OCI-LY1 (cell line): ENCODE results near the gene DCTN4.

Source experiments
- H2AFZ ChIP-seq: fragments of 200-600 bp; sonication (generic), shearing (Covaris generic); 2 replicates; pipeline ENCODE4 v1.6.0; 2014; ENCODE audit warnings: antibody characterized with exemption, mild to moderate bottlenecking, low read length
- H3F3A ChIP-seq: fragments of 200-600 bp; sonication (generic), shearing (Covaris generic); 2 replicates; pipeline ENCODE4 v1.6.0; 2014; ENCODE audit warnings: mild to moderate bottlenecking, antibody characterized with exemption, low read length, moderate library complexity; ENCODE audit not compliant: insufficient read depth
- H3K27ac ChIP-seq: fragments of 200-600 bp; sonication (generic); 2 replicates; pipeline ENCODE4 v1.5.1; 2014; ENCODE audit warnings: low read length, mixed run types, mild to moderate bottlenecking, low read depth; ENCODE audit not compliant: poor library complexity, severe bottlenecking
- H3K27me3 ChIP-seq: fragments of 200-600 bp; sonication (generic); 2 replicates; pipeline ENCODE4 v1.6.0; 2014; ENCODE audit warnings: antibody characterized with exemption, mild to moderate bottlenecking, low read length, moderate library complexity; ENCODE audit not compliant: insufficient read depth
- H3K36me3 ChIP-seq: fragments of 200-600 bp; sonication (generic); 2 replicates; pipeline ENCODE4 v1.6.1; 2014; ENCODE audit warnings: mild to moderate bottlenecking, antibody characterized with exemption, low read length, moderate library complexity, mixed read lengths; ENCODE audit not compliant: insufficient read depth
- H3K4me1 ChIP-seq: fragments of 200-600 bp; sonication (generic); 2 replicates; pipeline ENCODE4 v1.5.1; 2014; ENCODE audit warnings: mild to moderate bottlenecking, low read length, moderate library complexity; ENCODE audit not compliant: insufficient read depth, severe bottlenecking
- H3K4me2 ChIP-seq: fragments of 200-600 bp; sonication (generic), shearing (Covaris generic); 2 replicates; pipeline ENCODE4 v1.6.1; 2014; ENCODE audit warnings: low read length
- H3K4me3 ChIP-seq: fragments of 200-600 bp; sonication (generic); 2 replicates; pipeline ENCODE4 v1.5.1; 2014; ENCODE audit warnings: low read length, low read depth, mild to moderate bottlenecking, mixed read lengths; ENCODE audit not compliant: poor library complexity, severe bottlenecking
- H3K79me2 ChIP-seq: fragments of 200-600 bp; shearing (Covaris generic); 2 replicates; pipeline ENCODE4 v1.6.1; 2016; ENCODE audit warnings: mixed run types, low read length, mixed read lengths; ENCODE audit not compliant: insufficient read depth
- H3K9ac ChIP-seq: fragments of 200-600 bp; sonication (generic), shearing (Covaris generic); 2 replicates; pipeline ENCODE4 v1.6.1; 2014; ENCODE audit warnings: mild to moderate bottlenecking, low read length, mixed read lengths
- H3K9me2 ChIP-seq: fragments of 200-600 bp; sonication (generic), shearing (Covaris generic); 2 replicates; pipeline ENCODE4 v1.6.1; 2014; ENCODE audit warnings: low read depth, mild to moderate bottlenecking, low read length, mixed read lengths
- H3K9me3 ChIP-seq: fragments of 200-600 bp; shearing (Covaris generic); 2 replicates; pipeline ENCODE4 v1.6.1; 2014; ENCODE audit warnings: low read length, mixed read lengths
- H4K20me1 ChIP-seq: fragments of 200-600 bp; sonication (generic), shearing (Covaris generic); 2 replicates; pipeline ENCODE4 v1.6.0; 2016; ENCODE audit warnings: mild to moderate bottlenecking, low read length; ENCODE audit not compliant: insufficient read depth
- CTCF ChIP-seq: fragments of 200-600 bp; sonication (generic), shearing (Covaris generic); IDR thresholded peaks from 2 replicates; pipeline ENCODE4 v1.5.1; 2017; ENCODE audit warnings: mild to moderate bottlenecking, antibody characterized with exemption, low read length, moderate library complexity, mixed read lengths
- EZH2 ChIP-seq: fragments of 200-600 bp; sonication (generic), shearing (Covaris generic); IDR thresholded peaks from 2 replicates; pipeline ENCODE4 v1.8.0; 2017; ENCODE audit warnings: borderline replicate concordance, mixed run types, mild to moderate bottlenecking, antibody characterized with exemption, low read length, moderate library complexity, mixed read lengths

Gene DCTN4

DNA sequence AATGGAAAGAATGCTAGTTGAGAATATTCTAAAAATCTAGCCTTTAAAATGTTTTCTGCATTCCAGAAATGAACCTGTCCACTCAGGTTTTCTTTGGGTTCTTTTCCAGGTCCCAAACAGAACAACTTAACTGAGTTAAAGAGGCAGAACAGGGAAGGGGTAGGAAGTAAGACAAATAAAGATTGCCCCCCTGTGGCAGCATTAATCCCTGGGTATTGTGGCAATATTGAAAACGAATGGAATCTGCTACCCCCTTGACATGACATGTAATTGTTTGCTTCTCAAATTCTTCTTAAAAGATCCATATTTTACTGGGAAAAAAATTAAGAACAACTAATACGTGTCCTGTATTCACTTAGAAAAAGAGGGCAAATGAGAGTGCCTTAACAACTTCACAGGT is 48.7 kb downstream of the DCTN4 start:
- no peak overlapping the region for H3K4me3 ChIP-seq
- H3F3A ChIP-seq = no peaks in the 10 kb centered on the region
- no peaks in the 10 kb centered on the region for H3K79me2 ChIP-seq
- H3K36me3 ChIP-seq = peaks cover 61% of the 10 kb centered on the region
- TF ChIP-seq CTCF (peak; percentile 33), EZH2 (no peak)
- no peaks in the 10 kb centered on the region for H3K4me1 ChIP-seq
- H3K9ac ChIP-seq = no peak overlapping the region
- H2AFZ ChIP-seq = no peak overlapping the region
- no peaks in the 10 kb centered on the region for H3K9me2 ChIP-seq
- H3K9me3 ChIP-seq = no peaks in the 10 kb centered on the region
- H4K20me1 ChIP-seq = no peaks in the 10 kb centered on the region
- H3K27me3 ChIP-seq = no peaks in the 10 kb centered on the region
- H3K4me2 ChIP-seq = no peak overlapping the region
- no peak overlapping the region for H3K27ac ChIP-seq

GRCh38 chr5:150706776-150707390 is 51.9 kb downstream of the DCTN4 start:
- H3K27me3 ChIP-seq = no peaks in the 10 kb centered on the region
- no peaks in the 10 kb centered on the region for H3F3A ChIP-seq
- H3K4me2 ChIP-seq = no peak overlapping the region
- no peak for TF ChIP-seq CTCF
- no peak for TF ChIP-seq EZH2
- no peaks in the 10 kb centered on the region for H3K79me2 ChIP-seq
- H3K4me3 ChIP-seq = no peak overlapping the region
- peaks cover under 1% of the 10 kb centered on the region for H3K4me1 ChIP-seq
- H3K9me2 ChIP-seq = no peaks in the 10 kb centered on the region
- no peaks in the 10 kb centered on the region for H3K9me3 ChIP-seq
- H3K9ac ChIP-seq = no peak overlapping the region
- no peak overlapping the region for H2AFZ ChIP-seq
- no peak overlapping the region for H3K27ac ChIP-seq
- peaks cover 34% of the 10 kb centered on the region for H3K36me3 ChIP-seq
- H4K20me1 ChIP-seq = no peaks in the 10 kb centered on the region

GRCh38 chr5:150703762-150704161 is 55.1 kb downstream of the DCTN4 start:
- H3K9me2 ChIP-seq = no peaks in the 10 kb centered on the region
- H3K9ac ChIP-seq = no peak overlapping the region
- no peaks in the 10 kb centered on the region for H4K20me1 ChIP-seq
- peaks cover 11% of the 10 kb centered on the region; the same call in 1 of the 2 replicates for H3K79me2 ChIP-seq
- no peaks in the 10 kb centered on the region for H3K27me3 ChIP-seq
- H3K9me3 ChIP-seq = no peaks in the 10 kb centered on the region
- H3K4me2 ChIP-seq = no peak overlapping the region
- H2AFZ ChIP-seq = no peak overlapping the region
- H3K27ac ChIP-seq = no peak overlapping the region
- H3F3A ChIP-seq = no peaks in the 10 kb centered on the region
- TF ChIP-seq CTCF (no peak), EZH2 (no peak)
- peaks cover 18% of the 10 kb centered on the region for H3K4me1 ChIP-seq
- no peak overlapping the region for H3K4me3 ChIP-seq
- peaks cover 12% of the 10 kb centered on the region for H3K36me3 ChIP-seq
